HEK293 (cell line): Measurements from ENCODE around the gene LCAT.

Source experiments
- HOXA7 ChIP-seq: sonication (generic); formaldehyde crosslinking; IDR thresholded peaks from 2 replicates; pipeline ENCODE4 v1.8.1; 2022; ENCODE audit warnings: missing genetic modification reagents, borderline replicate concordance
- PRDM1 ChIP-seq: fragments of 450-650 bp; formaldehyde crosslinking; IDR thresholded peaks from 2 replicates; pipeline ENCODE4; 2016; ENCODE audit warnings: missing biosample characterization, missing genetic modification characterization
- SP2 ChIP-seq: fragments of 450-650 bp; formaldehyde crosslinking; IDR thresholded peaks from 2 replicates; pipeline ENCODE4 v1.5.1; 2016; ENCODE audit warnings: missing biosample characterization, missing genetic modification characterization
- TRIM28 ChIP-seq: IDR thresholded peaks from 2 replicates; pipeline ENCODE4 v1.6.1; 2011; ENCODE audit warnings: low read length, control low read depth, borderline replicate concordance
- ZBTB20 ChIP-seq: fragments of 450-650 bp; formaldehyde crosslinking; IDR thresholded peaks from 2 replicates; pipeline ENCODE4 v1.5.1; 2016; ENCODE audit warnings: missing biosample characterization, missing genetic modification characterization
- ZFP3 ChIP-seq: fragments of 450-650 bp; formaldehyde crosslinking; IDR thresholded peaks from 2 replicates; pipeline ENCODE4 v1.5.1; 2016; ENCODE audit warnings: low read depth, missing biosample characterization, missing genetic modification characterization
- ZNF10 ChIP-seq: fragments of 450-650 bp; formaldehyde crosslinking; IDR thresholded peaks from 2 replicates; pipeline ENCODE4 v1.5.1; 2017; ENCODE audit warnings: missing biosample characterization, missing genetic modification characterization
- ZNF133 ChIP-seq: fragments of 450-650 bp; formaldehyde crosslinking; IDR thresholded peaks from 2 replicates; pipeline ENCODE4 v1.5.1; 2016; ENCODE audit warnings: missing biosample characterization, missing genetic modification characterization
- ZNF146 ChIP-seq: fragments of 450-650 bp; formaldehyde crosslinking; IDR thresholded peaks from 2 replicates; pipeline ENCODE4 v1.5.1; 2016; ENCODE audit warnings: missing biosample characterization, missing genetic modification characterization
- ZNF155 ChIP-seq: fragments of 450-650 bp; formaldehyde crosslinking; IDR thresholded peaks from 2 replicates; pipeline ENCODE4 v1.5.1; 2016; ENCODE audit warnings: missing biosample characterization, missing genetic modification characterization
- ZNF157 ChIP-seq: fragments of 450-650 bp; formaldehyde crosslinking; IDR thresholded peaks from 2 replicates; pipeline ENCODE4 v1.5.1; 2016; ENCODE audit warnings: missing biosample characterization, missing genetic modification characterization
- ZNF324 ChIP-seq: fragments of 450-650 bp; formaldehyde crosslinking; IDR thresholded peaks from 2 replicates; pipeline ENCODE4 v1.5.1; 2016; ENCODE audit warnings: missing biosample characterization, missing genetic modification characterization
- ZNF366 ChIP-seq: fragments of 450-650 bp; formaldehyde crosslinking; conservative IDR thresholded peaks from 2 replicates; pipeline ENCODE4 v1.5.1; 2016; ENCODE audit warnings: missing biosample characterization, missing genetic modification characterization
- ZNF473 ChIP-seq: fragments of 450-650 bp; formaldehyde crosslinking; IDR thresholded peaks from 2 replicates; pipeline ENCODE4 v1.5.1; 2017; ENCODE audit warnings: missing biosample characterization, missing genetic modification characterization
- ZNF514 ChIP-seq: fragments of 450-650 bp; formaldehyde crosslinking; IDR thresholded peaks from 2 replicates; pipeline ENCODE4 v1.5.1; 2016; ENCODE audit warnings: missing biosample characterization, missing genetic modification characterization
- ZNF529 ChIP-seq: fragments of 450-650 bp; formaldehyde crosslinking; IDR thresholded peaks from 2 replicates; pipeline ENCODE4 v1.5.1; 2017; ENCODE audit warnings: missing genetic modification characterization, missing biosample characterization; ENCODE audit not compliant: insufficient replicate concordance
- ZNF544 ChIP-seq: fragments of 450-650 bp; formaldehyde crosslinking; IDR thresholded peaks from 2 replicates; pipeline ENCODE4 v1.5.0; 2017; ENCODE audit warnings: missing biosample characterization, missing genetic modification characterization
- ZNF555 ChIP-seq: fragments of 450-650 bp; formaldehyde crosslinking; conservative IDR thresholded peaks from 2 replicates; pipeline ENCODE4 v1.5.1; 2017; ENCODE audit warnings: missing biosample characterization, mild to moderate bottlenecking, missing genetic modification characterization, inconsistent platforms
- ZNF600 ChIP-seq: fragments of 450-650 bp; formaldehyde crosslinking; IDR thresholded peaks from 2 replicates; pipeline ENCODE4 v1.5.1; 2016; ENCODE audit warnings: missing biosample characterization, missing genetic modification characterization
- ZNF670 ChIP-seq: fragments of 450-650 bp; formaldehyde crosslinking; IDR thresholded peaks from 2 replicates; pipeline ENCODE4 v1.5.1; 2016; ENCODE audit warnings: missing biosample characterization, missing genetic modification characterization, low read depth
- ZNF707 ChIP-seq: fragments of 450-650 bp; formaldehyde crosslinking; IDR thresholded peaks from 2 replicates; pipeline ENCODE4 v1.5.1; 2016; ENCODE audit warnings: missing biosample characterization, missing genetic modification characterization
- ZNF776 ChIP-seq: fragments of 450-650 bp; formaldehyde crosslinking; IDR thresholded peaks from 2 replicates; pipeline ENCODE4 v1.5.0; 2017; ENCODE audit warnings: missing biosample characterization, missing genetic modification characterization, borderline replicate concordance
- ZNF792 ChIP-seq: fragments of 450-650 bp; formaldehyde crosslinking; IDR thresholded peaks from 2 replicates; pipeline ENCODE4 v1.5.1; 2016; ENCODE audit warnings: missing biosample characterization, missing genetic modification characterization
- ZSCAN16 ChIP-seq: fragments of 450-650 bp; formaldehyde crosslinking; IDR thresholded peaks from 2 replicates; pipeline ENCODE4 v1.5.1; 2016; ENCODE audit warnings: missing biosample characterization, missing genetic modification characterization
- ZSCAN30 ChIP-seq: fragments of 450-650 bp; IDR thresholded peaks from 2 replicates; pipeline ENCODE4 v1.5.1; 2018; ENCODE audit warnings: missing biosample characterization, mild to moderate bottlenecking, missing genetic modification characterization, moderate library complexity
- TF ChIP-seq, protein P1 (sequence below): fragments of 450-650 bp; formaldehyde crosslinking; IDR thresholded peaks from 2 replicates; pipeline ENCODE4 v1.5.1; 2016; ENCODE audit warnings: missing biosample characterization, missing genetic modification characterization
- TF ChIP-seq, protein P2 (sequence below): fragments of 450-650 bp; formaldehyde crosslinking; IDR thresholded peaks from 2 replicates; pipeline ENCODE4 v1.5.1; 2016; ENCODE audit warnings: missing biosample characterization, missing genetic modification characterization
- TF ChIP-seq, protein P3 (sequence below): fragments of 450-650 bp; formaldehyde crosslinking; IDR thresholded peaks from 2 replicates; pipeline ENCODE4 v1.5.1; 2017; ENCODE audit warnings: missing biosample characterization, missing genetic modification characterization
- TF ChIP-seq, protein P4 (sequence below): fragments of 450-650 bp; IDR thresholded peaks from 2 replicates; pipeline ENCODE4 v1.5.1; 2018; ENCODE audit warnings: missing biosample characterization, missing genetic modification characterization
- TF ChIP-seq, protein P5 (sequence below): fragments of 450-650 bp; formaldehyde crosslinking; IDR thresholded peaks from 2 replicates; pipeline ENCODE4 v1.5.1; 2016; ENCODE audit warnings: missing biosample characterization, missing genetic modification characterization

The LCAT gene

DNA sequence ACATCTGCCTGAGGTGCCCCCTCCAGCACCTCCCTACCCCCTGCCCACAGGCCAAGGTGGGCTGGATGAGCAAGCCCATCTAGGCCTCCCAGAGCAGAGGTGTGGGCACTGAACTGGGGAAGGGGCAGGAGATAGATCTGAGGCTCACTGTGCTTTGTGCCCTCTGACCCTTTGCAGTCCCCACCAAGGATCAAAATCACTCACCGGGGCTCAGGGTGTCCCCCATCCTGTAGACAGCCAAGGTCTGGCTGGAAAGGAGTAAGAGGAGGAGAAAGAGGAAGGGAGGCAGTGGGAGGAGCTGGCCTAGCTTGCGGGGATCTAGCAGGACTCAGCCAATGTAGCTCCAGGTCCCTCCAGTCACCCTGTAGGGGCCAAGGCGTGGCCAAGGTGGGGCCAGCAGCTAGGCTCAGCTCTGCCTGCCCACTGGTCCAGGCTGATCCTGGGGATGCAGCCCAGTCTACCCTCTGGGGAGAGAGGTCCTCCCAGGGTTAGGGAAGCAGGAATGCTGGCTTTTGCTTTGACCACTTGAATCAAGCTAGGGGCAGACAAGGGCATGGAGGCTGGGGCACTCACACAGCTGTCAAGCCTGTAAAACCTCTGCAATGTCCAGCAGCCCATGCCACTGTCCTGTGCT, 22.7 kb upstream of the LCAT start (continued):
- TF ChIP-seq, protein P1, sequence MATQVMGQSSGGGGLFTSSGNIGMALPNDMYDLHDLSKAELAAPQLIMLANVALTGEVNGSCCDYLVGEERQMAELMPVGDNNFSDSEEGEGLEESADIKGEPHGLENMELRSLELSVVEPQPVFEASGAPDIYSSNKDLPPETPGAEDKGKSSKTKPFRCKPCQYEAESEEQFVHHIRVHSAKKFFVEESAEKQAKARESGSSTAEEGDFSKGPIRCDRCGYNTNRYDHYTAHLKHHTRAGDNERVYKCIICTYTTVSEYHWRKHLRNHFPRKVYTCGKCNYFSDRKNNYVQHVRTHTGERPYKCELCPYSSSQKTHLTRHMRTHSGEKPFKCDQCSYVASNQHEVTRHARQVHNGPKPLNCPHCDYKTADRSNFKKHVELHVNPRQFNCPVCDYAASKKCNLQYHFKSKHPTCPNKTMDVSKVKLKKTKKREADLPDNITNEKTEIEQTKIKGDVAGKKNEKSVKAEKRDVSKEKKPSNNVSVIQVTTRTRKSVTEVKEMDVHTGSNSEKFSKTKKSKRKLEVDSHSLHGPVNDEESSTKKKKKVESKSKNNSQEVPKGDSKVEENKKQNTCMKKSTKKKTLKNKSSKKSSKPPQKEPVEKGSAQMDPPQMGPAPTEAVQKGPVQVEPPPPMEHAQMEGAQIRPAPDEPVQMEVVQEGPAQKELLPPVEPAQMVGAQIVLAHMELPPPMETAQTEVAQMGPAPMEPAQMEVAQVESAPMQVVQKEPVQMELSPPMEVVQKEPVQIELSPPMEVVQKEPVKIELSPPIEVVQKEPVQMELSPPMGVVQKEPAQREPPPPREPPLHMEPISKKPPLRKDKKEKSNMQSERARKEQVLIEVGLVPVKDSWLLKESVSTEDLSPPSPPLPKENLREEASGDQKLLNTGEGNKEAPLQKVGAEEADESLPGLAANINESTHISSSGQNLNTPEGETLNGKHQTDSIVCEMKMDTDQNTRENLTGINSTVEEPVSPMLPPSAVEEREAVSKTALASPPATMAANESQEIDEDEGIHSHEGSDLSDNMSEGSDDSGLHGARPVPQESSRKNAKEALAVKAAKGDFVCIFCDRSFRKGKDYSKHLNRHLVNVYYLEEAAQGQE (tag by site-specific recombination), result no peak
- TF ChIP-seq ZFP3 (tag by site-specific recombination) (no peak), ZNF707 (tag by site-specific recombination) (no peak), ZNF529 (tag by site-specific recombination) (no peak), ZNF473 (tag by site-specific recombination) (no peak), PRDM1 (tag by site-specific recombination) (no peak), ZBTB20 (tag by site-specific recombination) (peak; percentile 16; the same call in 1 of the 2 replicates), ZNF157 (tag by site-specific recombination) (no peak), ZNF555 (no peak), ZNF514 (tag by site-specific recombination) (no peak), ZNF155 (tag by site-specific recombination) (no peak), ZSCAN16 (tag by site-specific recombination) (no peak), ZSCAN30 (tag by site-specific recombination) (no peak), ZNF776 (tag by site-specific recombination) (no peak), ZNF146 (no peak), ZNF10 (tag by site-specific recombination) (no peak), ZNF544 (tag by site-specific recombination) (no peak), ZNF324 (no peak), ZNF792 (tag by site-specific recombination) (no peak), ZNF133 (no peak), HOXA7 (CRISPR knock-in tag) (no peak), TRIM28 (no peak), ZNF366 (tag by site-specific recombination) (0 out of 2 replicates have a peak, but pooled peaks have one; percentile 10), ZNF600 (tag by site-specific recombination) (no peak), ZNF670 (tag by site-specific recombination) (no peak), SP2 (tag by site-specific recombination) (peak; percentile 60)
- TF ChIP-seq, protein P2, sequence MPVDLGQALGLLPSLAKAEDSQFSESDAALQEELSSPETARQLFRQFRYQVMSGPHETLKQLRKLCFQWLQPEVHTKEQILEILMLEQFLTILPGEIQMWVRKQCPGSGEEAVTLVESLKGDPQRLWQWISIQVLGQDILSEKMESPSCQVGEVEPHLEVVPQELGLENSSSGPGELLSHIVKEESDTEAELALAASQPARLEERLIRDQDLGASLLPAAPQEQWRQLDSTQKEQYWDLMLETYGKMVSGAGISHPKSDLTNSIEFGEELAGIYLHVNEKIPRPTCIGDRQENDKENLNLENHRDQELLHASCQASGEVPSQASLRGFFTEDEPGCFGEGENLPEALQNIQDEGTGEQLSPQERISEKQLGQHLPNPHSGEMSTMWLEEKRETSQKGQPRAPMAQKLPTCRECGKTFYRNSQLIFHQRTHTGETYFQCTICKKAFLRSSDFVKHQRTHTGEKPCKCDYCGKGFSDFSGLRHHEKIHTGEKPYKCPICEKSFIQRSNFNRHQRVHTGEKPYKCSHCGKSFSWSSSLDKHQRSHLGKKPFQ, result no peak
- TF ChIP-seq, protein P3, sequence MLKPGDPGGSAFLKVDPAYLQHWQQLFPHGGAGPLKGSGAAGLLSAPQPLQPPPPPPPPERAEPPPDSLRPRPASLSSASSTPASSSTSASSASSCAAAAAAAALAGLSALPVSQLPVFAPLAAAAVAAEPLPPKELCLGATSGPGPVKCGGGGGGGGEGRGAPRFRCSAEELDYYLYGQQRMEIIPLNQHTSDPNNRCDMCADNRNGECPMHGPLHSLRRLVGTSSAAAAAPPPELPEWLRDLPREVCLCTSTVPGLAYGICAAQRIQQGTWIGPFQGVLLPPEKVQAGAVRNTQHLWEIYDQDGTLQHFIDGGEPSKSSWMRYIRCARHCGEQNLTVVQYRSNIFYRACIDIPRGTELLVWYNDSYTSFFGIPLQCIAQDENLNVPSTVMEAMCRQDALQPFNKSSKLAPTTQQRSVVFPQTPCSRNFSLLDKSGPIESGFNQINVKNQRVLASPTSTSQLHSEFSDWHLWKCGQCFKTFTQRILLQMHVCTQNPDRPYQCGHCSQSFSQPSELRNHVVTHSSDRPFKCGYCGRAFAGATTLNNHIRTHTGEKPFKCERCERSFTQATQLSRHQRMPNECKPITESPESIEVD, result no peak
- TF ChIP-seq, protein P4, sequence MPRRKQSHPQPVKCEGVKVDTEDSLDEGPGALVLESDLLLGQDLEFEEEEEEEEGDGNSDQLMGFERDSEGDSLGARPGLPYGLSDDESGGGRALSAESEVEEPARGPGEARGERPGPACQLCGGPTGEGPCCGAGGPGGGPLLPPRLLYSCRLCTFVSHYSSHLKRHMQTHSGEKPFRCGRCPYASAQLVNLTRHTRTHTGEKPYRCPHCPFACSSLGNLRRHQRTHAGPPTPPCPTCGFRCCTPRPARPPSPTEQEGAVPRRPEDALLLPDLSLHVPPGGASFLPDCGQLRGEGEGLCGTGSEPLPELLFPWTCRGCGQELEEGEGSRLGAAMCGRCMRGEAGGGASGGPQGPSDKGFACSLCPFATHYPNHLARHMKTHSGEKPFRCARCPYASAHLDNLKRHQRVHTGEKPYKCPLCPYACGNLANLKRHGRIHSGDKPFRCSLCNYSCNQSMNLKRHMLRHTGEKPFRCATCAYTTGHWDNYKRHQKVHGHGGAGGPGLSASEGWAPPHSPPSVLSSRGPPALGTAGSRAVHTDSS (tag by site-specific recombination), result no peak; the same call in 1 of the 2 replicates
- TF ChIP-seq, protein P5, sequence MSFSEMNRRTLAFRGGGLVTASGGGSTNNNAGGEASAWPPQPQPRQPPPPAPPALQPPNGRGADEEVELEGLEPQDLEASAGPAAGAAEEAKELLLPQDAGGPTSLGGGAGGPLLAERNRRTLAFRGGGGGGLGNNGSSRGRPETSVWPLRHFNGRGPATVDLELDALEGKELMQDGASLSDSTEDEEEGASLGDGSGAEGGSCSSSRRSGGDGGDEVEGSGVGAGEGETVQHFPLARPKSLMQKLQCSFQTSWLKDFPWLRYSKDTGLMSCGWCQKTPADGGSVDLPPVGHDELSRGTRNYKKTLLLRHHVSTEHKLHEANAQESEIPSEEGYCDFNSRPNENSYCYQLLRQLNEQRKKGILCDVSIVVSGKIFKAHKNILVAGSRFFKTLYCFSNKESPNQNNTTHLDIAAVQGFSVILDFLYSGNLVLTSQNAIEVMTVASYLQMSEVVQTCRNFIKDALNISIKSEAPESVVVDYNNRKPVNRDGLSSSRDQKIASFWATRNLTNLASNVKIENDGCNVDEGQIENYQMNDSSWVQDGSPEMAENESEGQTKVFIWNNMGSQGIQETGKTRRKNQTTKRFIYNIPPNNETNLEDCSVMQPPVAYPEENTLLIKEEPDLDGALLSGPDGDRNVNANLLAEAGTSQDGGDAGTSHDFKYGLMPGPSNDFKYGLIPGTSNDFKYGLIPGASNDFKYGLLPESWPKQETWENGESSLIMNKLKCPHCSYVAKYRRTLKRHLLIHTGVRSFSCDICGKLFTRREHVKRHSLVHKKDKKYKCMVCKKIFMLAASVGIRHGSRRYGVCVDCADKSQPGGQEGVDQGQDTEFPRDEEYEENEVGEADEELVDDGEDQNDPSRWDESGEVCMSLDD, result no peak
